ENCODE results near the gene RPUSD2.

Gene RPUSD2

DNA sequence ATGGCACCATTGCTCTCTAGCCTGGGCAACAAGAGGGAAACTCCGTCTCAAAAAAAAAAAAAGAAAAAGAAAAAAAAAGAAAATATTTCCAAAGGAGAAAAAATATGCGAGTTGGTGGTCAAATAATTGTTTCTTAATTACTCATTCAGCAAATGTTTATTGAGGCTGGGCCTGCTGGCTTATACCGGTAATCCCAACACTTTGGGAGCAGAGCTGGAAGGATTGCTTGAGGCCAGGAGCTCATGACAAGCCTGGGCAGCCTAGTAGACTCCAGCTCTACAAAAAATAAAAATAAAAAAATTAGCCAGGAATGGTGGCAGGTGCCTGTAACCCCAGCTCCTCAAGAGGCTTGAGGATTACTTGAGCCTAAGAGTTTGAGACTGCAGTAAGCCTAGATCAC is 29.0 kb downstream of the RPUSD2 start:
- Histone ChIP-seq H2BK5ac (ENCODE audit: low read length) (no peak overlapping the region), H3K4me1 (ENCODE audit: control insufficient read depth in 2 of 2, insufficient read depth in 1 of 2, low read depth in 1 of 2, low read length in 2 of 2) (peaks cover 0 to 2% of the 10 kb centered on the region in 2 donors), H3K27ac (replicated peaks; ENCODE audit: low read length) (no peak overlapping the region), H2BK120ac (ENCODE audit: low read depth, low read length) (no peak overlapping the region), H3K9ac (ENCODE audit: low read depth, low read length, poor library complexity) (no peak overlapping the region), H2BK15ac (ENCODE audit: low read length) (no peak overlapping the region), H2AK5ac (ENCODE audit: low read depth, low read length) (no peak overlapping the region), H3K14ac (ENCODE audit: low read length) (no peak overlapping the region), H3K23ac (ENCODE audit: low read depth, low read length, poor library complexity) (no peak overlapping the region), H3K27me3 (ENCODE audit: control insufficient read depth in 3 of 3, insufficient read depth in 3 of 3, low read depth in 1 of 3, low read length in 3 of 3) (no peaks in the 10 kb centered on the region), H4K8ac (ENCODE audit: low read depth, low read length) (no peak overlapping the region), H3K36me3 (replicated peaks in 1 of 2; ENCODE audit: control insufficient read depth in 2 of 2, insufficient read depth in 2 of 2, low read length in 2 of 2) (no peaks in the 10 kb centered on the region), H2BK12ac (ENCODE audit: low read length) (no peak overlapping the region), H2AFZ (ENCODE audit: low read length) (no peak overlapping the region), H3K4ac (ENCODE audit: low read length) (no peak overlapping the region), H3K79me1 (ENCODE audit: low read depth, low read length) (no peaks in the 10 kb centered on the region), H3K9me3 (replicated peaks in 1 of 2; ENCODE audit: control insufficient read depth in 2 of 2, insufficient read depth in 1 of 2, low read depth in 1 of 2, low read length in 2 of 2) (no peaks in the 10 kb centered on the region), H3K4me2 (ENCODE audit: insufficient read depth, low read length, poor library complexity, severe bottlenecking) (no peak overlapping the region), H4K91ac (ENCODE audit: low read depth, low read length, poor library complexity) (no peak overlapping the region), H3K18ac (ENCODE audit: low read length) (no peak overlapping the region), H3K4me3 (ENCODE audit: low read length in 2 of 2) (no peak overlapping the region)
- no peak for DNase-seq (ENCODE audit: low spot score)
- no CpG with 5 or more reads among the region's 3 CpGs for WGBS, 2 donors (ENCODE audit: extremely low coverage in 2 of 2, insufficient read length in 2 of 2, insufficient replicate concordance in 1 of 2)

GRCh38 chr15:40598672-40599071 is 29.6 kb downstream of the RPUSD2 start:
- no peaks in the 10 kb centered on the region for H3K36me3 ChIP-seq (replicated peaks in 1 of 2; ENCODE audit: control insufficient read depth in 2 of 2, insufficient read depth in 2 of 2, low read length in 2 of 2)
- no peak for DNase-seq (ENCODE audit: low spot score)
- H2BK15ac ChIP-seq (ENCODE audit: low read length), result no peak overlapping the region
- no peak overlapping the region for H4K91ac ChIP-seq (ENCODE audit: low read depth, low read length, poor library complexity)
- H3K79me1 ChIP-seq (ENCODE audit: low read depth, low read length), result no peaks in the 10 kb centered on the region
- no peak overlapping the region for H4K8ac ChIP-seq (ENCODE audit: low read depth, low read length)
- no peak overlapping the region for H3K14ac ChIP-seq (ENCODE audit: low read length)
- H3K27ac ChIP-seq (replicated peaks; ENCODE audit: low read length), result no peak overlapping the region
- no peaks in the 10 kb centered on the region for H3K9me3 ChIP-seq (replicated peaks in 1 of 2; ENCODE audit: control insufficient read depth in 2 of 2, insufficient read depth in 1 of 2, low read depth in 1 of 2, low read length in 2 of 2)
- no peak overlapping the region for H2BK5ac ChIP-seq (ENCODE audit: low read length)
- H3K4me3 ChIP-seq (ENCODE audit: low read length in 2 of 2), result no peak overlapping the region
- H2BK12ac ChIP-seq (ENCODE audit: low read length), result no peak overlapping the region
- no peak overlapping the region for H3K18ac ChIP-seq (ENCODE audit: low read length)
- no peak overlapping the region for H2AK5ac ChIP-seq (ENCODE audit: low read depth, low read length)
- no CpG with 5 or more reads among the region's 4 CpGs for WGBS, 2 donors (ENCODE audit: extremely low coverage in 2 of 2, insufficient read length in 2 of 2, insufficient replicate concordance in 1 of 2)
- no peak overlapping the region for H3K4me2 ChIP-seq (ENCODE audit: insufficient read depth, low read length, poor library complexity, severe bottlenecking)
- no peak overlapping the region for H3K23ac ChIP-seq (ENCODE audit: low read depth, low read length, poor library complexity)
- no peak overlapping the region for H3K9ac ChIP-seq (ENCODE audit: low read depth, low read length, poor library complexity)
- H2BK120ac ChIP-seq (ENCODE audit: low read depth, low read length), result no peak overlapping the region
- no peak overlapping the region for H2AFZ ChIP-seq (ENCODE audit: low read length)
- peaks cover 0 to 2% of the 10 kb centered on the region in 2 donors for H3K4me1 ChIP-seq (ENCODE audit: control insufficient read depth in 2 of 2, insufficient read depth in 1 of 2, low read depth in 1 of 2, low read length in 2 of 2)
- no peaks in the 10 kb centered on the region for H3K27me3 ChIP-seq (ENCODE audit: control insufficient read depth in 3 of 3, insufficient read depth in 3 of 3, low read depth in 1 of 3, low read length in 3 of 3)
- H3K4ac ChIP-seq (ENCODE audit: low read length), result no peak overlapping the region

DNA sequence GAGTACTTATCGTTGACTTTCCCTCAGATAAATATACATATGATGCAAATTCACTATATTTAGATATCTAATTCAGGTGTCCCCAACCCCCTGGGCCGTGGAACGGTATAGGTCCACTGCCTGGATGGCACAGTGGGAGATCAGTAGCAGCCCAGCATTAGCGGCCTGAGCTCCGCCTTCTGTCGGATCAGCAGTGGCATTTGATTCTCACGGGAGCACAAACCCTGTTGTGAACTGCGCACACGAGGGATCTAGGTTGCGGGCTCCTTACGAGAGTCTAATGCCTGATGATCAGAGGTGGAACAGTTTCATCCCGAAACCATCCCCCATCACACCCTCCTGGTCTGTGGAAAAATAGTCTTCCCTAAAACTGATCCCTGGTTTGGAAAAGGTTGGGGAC is 31.9 kb downstream of the RPUSD2 start:
- Histone ChIP-seq H4K91ac (ENCODE audit: low read depth, low read length, poor library complexity) (no peak overlapping the region), H3K79me1 (ENCODE audit: low read depth, low read length) (no peaks in the 10 kb centered on the region), H2AK5ac (ENCODE audit: low read depth, low read length) (no peak overlapping the region), H2BK15ac (ENCODE audit: low read length) (no peak overlapping the region), H3K18ac (ENCODE audit: low read length) (no peak overlapping the region), H2BK12ac (ENCODE audit: low read length) (no peak overlapping the region), H4K8ac (ENCODE audit: low read depth, low read length) (no peak overlapping the region), H3K23ac (ENCODE audit: low read depth, low read length, poor library complexity) (no peak overlapping the region), H3K4me3 (ENCODE audit: low read length in 2 of 2) (no peak overlapping the region), H2AFZ (ENCODE audit: low read length) (no peak overlapping the region), H3K27ac (replicated peaks; ENCODE audit: low read length) (no peak overlapping the region), H3K9ac (ENCODE audit: low read depth, low read length, poor library complexity) (no peak overlapping the region), H3K27me3 (ENCODE audit: control insufficient read depth in 3 of 3, insufficient read depth in 3 of 3, low read depth in 1 of 3, low read length in 3 of 3) (no peaks in the 10 kb centered on the region), H3K36me3 (replicated peaks in 1 of 2; ENCODE audit: control insufficient read depth in 2 of 2, insufficient read depth in 2 of 2, low read length in 2 of 2) (peaks cover 0 to 10% of the 10 kb centered on the region in 2 donors), H2BK5ac (ENCODE audit: low read length) (no peak overlapping the region), H3K4ac (ENCODE audit: low read length) (no peak overlapping the region), H3K14ac (ENCODE audit: low read length) (no peak overlapping the region), H3K4me2 (ENCODE audit: insufficient read depth, low read length, poor library complexity, severe bottlenecking) (no peak overlapping the region), H3K9me3 (replicated peaks in 1 of 2; ENCODE audit: control insufficient read depth in 2 of 2, insufficient read depth in 1 of 2, low read depth in 1 of 2, low read length in 2 of 2) (no peaks in the 10 kb centered on the region), H2BK120ac (ENCODE audit: low read depth, low read length) (no peak overlapping the region), H3K4me1 (ENCODE audit: control insufficient read depth in 2 of 2, insufficient read depth in 1 of 2, low read depth in 1 of 2, low read length in 2 of 2) (no peaks in the 10 kb centered on the region)
- DNase-seq (ENCODE audit: low spot score), result no peak
- WGBS, 2 donors (ENCODE audit: extremely low coverage in 2 of 2, insufficient read length in 2 of 2, insufficient replicate concordance in 1 of 2), result no CpG with 5 or more reads among the region's 12 CpGs

DNA sequence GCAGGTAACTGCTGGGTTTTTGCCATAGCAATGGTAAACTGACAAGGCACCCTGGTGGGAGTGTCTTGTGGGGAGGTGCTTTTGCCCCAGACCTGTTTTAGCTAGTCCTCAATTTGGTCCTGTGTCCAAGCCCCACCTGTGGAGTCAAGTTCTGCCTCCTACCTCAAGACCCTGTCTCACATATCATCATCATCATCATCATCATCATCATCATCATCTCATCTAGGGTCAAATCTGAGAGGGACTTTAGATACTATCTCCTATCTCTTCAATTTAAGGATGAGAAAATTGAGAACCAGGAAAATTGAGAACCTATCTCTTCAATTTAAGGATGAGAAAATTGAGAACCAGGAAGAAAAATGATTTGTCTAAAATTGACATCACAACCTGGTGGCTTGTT is 34.8 kb downstream of the RPUSD2 start:
- no peak overlapping the region for H2BK5ac ChIP-seq (ENCODE audit: low read length)
- H4K91ac ChIP-seq (ENCODE audit: low read depth, low read length, poor library complexity), result no peak overlapping the region
- no peak overlapping the region for H3K18ac ChIP-seq (ENCODE audit: low read length)
- H2BK15ac ChIP-seq (ENCODE audit: low read length), result no peak overlapping the region
- H3K14ac ChIP-seq (ENCODE audit: low read length), result no peak overlapping the region
- no peak overlapping the region for H3K4me2 ChIP-seq (ENCODE audit: insufficient read depth, low read length, poor library complexity, severe bottlenecking)
- no peak overlapping the region for H2AK5ac ChIP-seq (ENCODE audit: low read depth, low read length)
- H2AFZ ChIP-seq (ENCODE audit: low read length), result no peak overlapping the region
- no peaks in the 10 kb centered on the region for H3K79me1 ChIP-seq (ENCODE audit: low read depth, low read length)
- H3K4ac ChIP-seq (ENCODE audit: low read length), result no peak overlapping the region
- no peak overlapping the region for H3K9ac ChIP-seq (ENCODE audit: low read depth, low read length, poor library complexity)
- H2BK12ac ChIP-seq (ENCODE audit: low read length), result no peak overlapping the region
- H3K27ac ChIP-seq (replicated peaks; ENCODE audit: low read length), result no peak overlapping the region
- H3K27me3 ChIP-seq (ENCODE audit: control insufficient read depth in 3 of 3, insufficient read depth in 3 of 3, low read depth in 1 of 3, low read length in 3 of 3), result no peaks in the 10 kb centered on the region
- H3K9me3 ChIP-seq (replicated peaks in 1 of 2; ENCODE audit: control insufficient read depth in 2 of 2, insufficient read depth in 1 of 2, low read depth in 1 of 2, low read length in 2 of 2), result no peaks in the 10 kb centered on the region
- H3K23ac ChIP-seq (ENCODE audit: low read depth, low read length, poor library complexity), result no peak overlapping the region
- no peak overlapping the region for H4K8ac ChIP-seq (ENCODE audit: low read depth, low read length)
- H2BK120ac ChIP-seq (ENCODE audit: low read depth, low read length), result no peak overlapping the region
- H3K4me1 ChIP-seq (ENCODE audit: control insufficient read depth in 2 of 2, insufficient read depth in 1 of 2, low read depth in 1 of 2, low read length in 2 of 2), result no peaks in the 10 kb centered on the region
- peaks cover 0 to 39% of the 10 kb centered on the region in 2 donors for H3K36me3 ChIP-seq (replicated peaks in 1 of 2; ENCODE audit: control insufficient read depth in 2 of 2, insufficient read depth in 2 of 2, low read length in 2 of 2)
- H3K4me3 ChIP-seq (ENCODE audit: low read length in 2 of 2), result no peak overlapping the region
- no peak for DNase-seq (ENCODE audit: low spot score)

All from neuronal stem cell (in vitro differentiated cells).